ENCODE data around the gene MAPK1. TPM values are rescaled to one million over a fixed set of nuclear protein-coding genes. Genes with fewer than 3 reads are reported as not detected.

Gene MAPK1
- total RNA-seq, 6 donors from 2014 or later, result 50.2 to 180 (median 65.9) TPM

DNA sequence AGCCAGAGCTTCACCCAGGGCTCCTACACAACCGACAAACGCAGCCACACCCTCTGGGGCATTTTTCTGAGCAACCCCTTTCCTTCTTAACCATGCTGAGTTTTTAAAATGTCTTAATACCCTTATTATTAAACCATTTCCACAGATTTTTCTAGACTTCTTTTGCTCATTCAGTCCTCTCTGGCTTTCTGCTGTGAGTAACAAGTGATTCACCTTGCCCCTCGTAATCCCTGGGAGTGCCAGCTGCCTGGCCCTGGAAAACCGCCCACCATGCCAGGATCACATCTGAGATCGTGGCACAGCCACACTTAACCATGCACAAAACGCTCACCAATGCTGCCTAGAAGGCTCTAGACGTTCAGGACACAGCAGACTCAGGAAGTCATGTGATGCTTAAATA is 157.3 kb downstream of the MAPK1 start:
- peaks cover 0 to 5% (median 0%) of the 10 kb centered on the region in 4 donors for H3K36me3 ChIP-seq
- no peaks in the 10 kb centered on the region for H3K9me3 ChIP-seq
- no peak overlapping the region for H3K27ac ChIP-seq
- peaks cover 0 to 9% (median 5%) of the 10 kb centered on the region in 4 donors for H3K4me1 ChIP-seq
- DNase-seq (no peak), ATAC-seq (ENCODE audit: low FRiP score in 2 of 2) (no peak)
- H3K4me3 ChIP-seq, result no peak overlapping the region
- WGBS, 2 donors, result 86 to 96% methylated on average over 7 of the region's 7 CpGs
- TF ChIP-seq EP300 (IDR thresholded peaks at IDR 0.05) (no peak), POLR2AphosphoS5 (IDR thresholded peaks at IDR 0.05) (no peak), POLR2A (IDR thresholded peaks at IDR 0.05) (no peak)
- TF ChIP-seq, protein P1, sequence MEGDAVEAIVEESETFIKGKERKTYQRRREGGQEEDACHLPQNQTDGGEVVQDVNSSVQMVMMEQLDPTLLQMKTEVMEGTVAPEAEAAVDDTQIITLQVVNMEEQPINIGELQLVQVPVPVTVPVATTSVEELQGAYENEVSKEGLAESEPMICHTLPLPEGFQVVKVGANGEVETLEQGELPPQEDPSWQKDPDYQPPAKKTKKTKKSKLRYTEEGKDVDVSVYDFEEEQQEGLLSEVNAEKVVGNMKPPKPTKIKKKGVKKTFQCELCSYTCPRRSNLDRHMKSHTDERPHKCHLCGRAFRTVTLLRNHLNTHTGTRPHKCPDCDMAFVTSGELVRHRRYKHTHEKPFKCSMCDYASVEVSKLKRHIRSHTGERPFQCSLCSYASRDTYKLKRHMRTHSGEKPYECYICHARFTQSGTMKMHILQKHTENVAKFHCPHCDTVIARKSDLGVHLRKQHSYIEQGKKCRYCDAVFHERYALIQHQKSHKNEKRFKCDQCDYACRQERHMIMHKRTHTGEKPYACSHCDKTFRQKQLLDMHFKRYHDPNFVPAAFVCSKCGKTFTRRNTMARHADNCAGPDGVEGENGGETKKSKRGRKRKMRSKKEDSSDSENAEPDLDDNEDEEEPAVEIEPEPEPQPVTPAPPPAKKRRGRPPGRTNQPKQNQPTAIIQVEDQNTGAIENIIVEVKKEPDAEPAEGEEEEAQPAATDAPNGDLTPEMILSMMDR (IDR thresholded peaks at IDR 0.05), result no peak
- no peaks in the 10 kb centered on the region for H3K27me3 ChIP-seq

DNA sequence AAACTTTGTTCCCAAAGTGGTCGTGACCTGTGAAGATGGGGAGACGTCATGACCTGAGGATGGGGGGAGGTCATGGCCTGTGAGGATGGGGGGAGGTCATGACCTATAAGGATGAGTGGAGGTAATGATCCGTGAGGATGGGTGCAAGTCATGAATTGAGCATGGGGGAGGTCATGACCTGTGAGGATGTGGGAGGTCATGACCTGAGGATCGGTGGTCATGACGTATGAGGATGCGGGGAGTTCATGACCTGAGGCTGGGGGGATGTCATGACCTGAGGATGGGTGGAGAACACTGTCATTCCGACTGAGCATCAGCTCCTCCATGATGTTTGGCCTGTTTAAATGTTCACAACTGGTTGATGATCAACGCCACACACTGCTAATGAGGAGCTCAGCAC is 157.8 kb downstream of the MAPK1 start:
- H3K4me1 ChIP-seq, result peaks cover 0 to 9% (median 5%) of the 10 kb centered on the region in 4 donors
- H3K27ac ChIP-seq, result no peak overlapping the region
- 90 to 91% methylated on average over 8 of the region's 8 CpGs for WGBS, 2 donors
- TF ChIP-seq EP300 (IDR thresholded peaks at IDR 0.05) (no peak), POLR2AphosphoS5 (IDR thresholded peaks at IDR 0.05) (no peak), POLR2A (IDR thresholded peaks at IDR 0.05) (no peak)
- TF ChIP-seq, protein P1 (IDR thresholded peaks at IDR 0.05), result no peak
- H3K9me3 ChIP-seq, result no peaks in the 10 kb centered on the region
- no peak for DNase-seq
- no peak overlapping the region for H3K4me3 ChIP-seq
- H3K36me3 ChIP-seq, result peaks cover 0 to 5% (median 0%) of the 10 kb centered on the region in 4 donors
- ATAC-seq (ENCODE audit: low FRiP score in 2 of 2), result no peak
- no peaks in the 10 kb centered on the region for H3K27me3 ChIP-seq

DNA sequence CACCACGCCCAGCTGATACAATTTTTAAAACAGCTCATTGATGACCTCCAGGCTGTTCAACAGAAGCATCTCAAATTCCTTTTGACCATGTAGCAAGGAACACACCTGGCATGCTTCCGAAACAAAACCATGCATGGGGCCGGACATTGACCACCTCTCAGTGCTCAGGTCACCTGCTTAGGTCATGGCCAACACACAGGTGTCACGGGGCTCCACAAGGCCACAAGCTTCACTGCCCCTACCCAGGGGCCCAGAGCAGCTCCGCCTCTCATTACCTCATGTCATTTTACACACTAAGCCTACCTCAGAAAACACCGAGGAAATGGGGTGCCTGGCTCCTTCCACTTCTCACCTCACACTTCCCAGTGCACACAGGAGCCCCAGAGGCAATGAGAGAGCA is 158.5 kb downstream of the MAPK1 start:
- TF ChIP-seq POLR2A (IDR thresholded peaks at IDR 0.05) (no peak), EP300 (IDR thresholded peaks at IDR 0.05) (no peak), POLR2AphosphoS5 (IDR thresholded peaks at IDR 0.05) (no peak)
- TF ChIP-seq, protein P1 (IDR thresholded peaks at IDR 0.05), result no peak
- no peak overlapping the region for H3K4me3 ChIP-seq
- H3K27me3 ChIP-seq, result no peaks in the 10 kb centered on the region
- WGBS, 2 donors, result 93 to 98% methylated on average over 6 of the region's 6 CpGs
- no peak overlapping the region for H3K27ac ChIP-seq
- H3K36me3 ChIP-seq, result peaks cover 0 to 5% (median 0%) of the 10 kb centered on the region in 4 donors
- no peak for DNase-seq
- no peak for ATAC-seq (ENCODE audit: low FRiP score in 2 of 2)
- no peaks in the 10 kb centered on the region for H3K9me3 ChIP-seq
- H3K4me1 ChIP-seq, result peaks cover 0 to 9% (median 5%) of the 10 kb centered on the region in 4 donors

DNA sequence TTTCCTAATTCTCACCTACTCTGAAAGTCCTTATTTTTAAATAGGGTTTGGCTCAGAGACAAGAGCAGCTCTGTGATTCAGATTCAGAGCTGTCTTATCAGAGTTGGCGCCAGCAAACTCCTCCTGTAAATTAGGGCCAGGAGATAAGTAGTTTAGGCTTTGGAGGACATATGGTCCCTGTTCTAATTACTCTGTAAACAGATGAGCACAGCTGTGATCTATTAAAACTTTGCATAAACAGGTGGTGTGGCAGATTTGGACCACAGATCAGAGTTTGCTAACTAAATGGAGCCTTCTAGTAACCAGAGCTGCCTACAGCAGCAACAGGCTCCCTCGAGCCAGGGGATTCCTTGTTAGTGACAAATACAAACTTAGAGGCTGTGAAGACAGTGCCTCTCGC is 159.8 kb downstream of the MAPK1 start:
- Histone ChIP-seq H3K27ac (no peak overlapping the region), H3K9me3 (no peaks in the 10 kb centered on the region), H3K36me3 (peaks cover 0 to 11% (median 0%) of the 10 kb centered on the region in 4 donors), H3K27me3 (no peaks in the 10 kb centered on the region), H3K4me1 (peaks cover 0 to under 1% (median under 1%) of the 10 kb centered on the region in 4 donors), H3K4me3 (no peak overlapping the region)
- no peak for DNase-seq
- WGBS, 2 donors, result 74 to 82% methylated on average over 1 to 3 of the region's 3 CpGs
- ATAC-seq (ENCODE audit: low FRiP score in 2 of 2), result no peak
- TF ChIP-seq, protein P1 (IDR thresholded peaks at IDR 0.05), result no peak
- no peak for TF ChIP-seq POLR2AphosphoS5 (IDR thresholded peaks at IDR 0.05)

Small RNA genes within 50 kb of the gene (small RNA-seq; reads per million reads assigned to genes)
- 0 to 0.06 (median 0) reads per million in 4 donors for gene RN7SL280P
- gene RNA5SP493, result 0 reads per million in 4 donors

Other genes starting within 250 kb of the MAPK1 start
- gene YDJC, start 237.6 kb downstream of the MAPK1 start, total RNA-seq, result 10 to 100 TPM; 22.2 to 47.4 (median 28.3) TPM
- gene CCDC116, start 234.9 kb downstream of the MAPK1 start, total RNA-seq, result 1 to 10 TPM in 2 of 6 donors, under 1 TPM in 2, not detected in 2; 0.26 to 4.2 (median 0.97) TPM
- 10 to 100 TPM in 5 of 6 donors, 1 to 10 TPM in 1; 3.1 to 73.1 (median 38.9) TPM for gene SDF2L1, start 225.3 kb downstream of the MAPK1 start, total RNA-seq
- 100 to 1,000 TPM in 1 of 6 donors, 10 to 100 TPM in 5; 40.4 to 107 (median 48.4) TPM for gene PPIL2, start 201.6 kb downstream of the MAPK1 start, total RNA-seq
- gene YPEL1, start 131.9 kb downstream of the MAPK1 start, total RNA-seq, result 10 to 100 TPM in 1 of 6 donors, 1 to 10 TPM in 5; 4.4 to 11.6 (median 7.4) TPM
- gene PPM1F, start 85.2 kb upstream of the MAPK1 start, total RNA-seq, result 10 to 100 TPM; 21.0 to 85.3 (median 33.2) TPM
- gene TOP3B, start 115.1 kb upstream of the MAPK1 start, total RNA-seq, result 100 to 1,000 TPM in 1 of 6 donors, 10 to 100 TPM in 5; 22.5 to 111 (median 34.0) TPM

All from upper lobe of left lung (tissue), 6 donors.